Lower lobe of right lung (tissue), 2 donors: Measurements from ENCODE around the gene FAM107A. TPM values are rescaled to one million over a fixed set of nuclear protein-coding genes. Genes with fewer than 3 reads are reported as not detected.
"Not testable (repeated sequence)": the region's sequence is repeated elsewhere in the genome, so short reads cannot be mapped to it uniquely, and the experiment has no call there.

Experiments used
- ATAC-seq, 2 donors: fragments of 200-7000 bp; cut with Tn5 transposase; one replicate each; pipeline ENCODE4 v1.9.1; 2020 to 2022; ENCODE audit warnings: mild to moderate bottlenecking in 2 of 2, moderate library complexity in 2 of 2
- DNase-seq: peaks from one replicate; pipeline ENCODE4 v3.0.0-alpha.2; 2020
- H3K27ac ChIP-seq: fragments of 200-600 bp; one replicate; pipeline ENCODE4 v1.8.0; 2022
- H3K27me3 ChIP-seq: fragments of 200-600 bp; one replicate; pipeline ENCODE4 v1.8.0; 2022; ENCODE audit warnings: low read depth
- H3K36me3 ChIP-seq: fragments of 200-600 bp; one replicate; pipeline ENCODE4 v1.8.0; 2022; ENCODE audit warnings: mild to moderate bottlenecking
- H3K4me1 ChIP-seq: fragments of 200-600 bp; one replicate; pipeline ENCODE4 v1.8.0; 2022
- H3K4me3 ChIP-seq: fragments of 200-600 bp; one replicate; pipeline ENCODE4 v1.8.0; 2022; ENCODE audit warnings: mild to moderate bottlenecking
- H3K9me3 ChIP-seq: fragments of 200-600 bp; one replicate; pipeline ENCODE4 v1.8.0; 2022
- intact Hi-C: fragments of 100-400 bp; cut with DNase I; formaldehyde crosslinking; loops from one replicate; pipeline ENCODE4 v1.11.0; 2022
- total RNA-seq: library from RNA; stranded (reverse); fragmentation: NEBNext Ultra II Directional; extraction: Animal tissue kit (Norgen Biotek cat#: 25700); gene quantifications from one replicate; pipeline ENCODE4 v1.2.1, GENCODE V29; 2021
- TF ChIP-seq, protein P1 (sequence below): fragments of 200-600 bp; IDR thresholded peaks from one replicate; pipeline ENCODE4 v1.8.0; 2022; ENCODE audit warnings: antibody characterized with exemption, mild to moderate bottlenecking
- donor health status: DM: no; HTN: yes; CAD: no; lungs with severe emphysema.

Gene FAM107A
- total RNA-seq, 1 donor from 2014 or later: 74.5 TPM

DNA sequence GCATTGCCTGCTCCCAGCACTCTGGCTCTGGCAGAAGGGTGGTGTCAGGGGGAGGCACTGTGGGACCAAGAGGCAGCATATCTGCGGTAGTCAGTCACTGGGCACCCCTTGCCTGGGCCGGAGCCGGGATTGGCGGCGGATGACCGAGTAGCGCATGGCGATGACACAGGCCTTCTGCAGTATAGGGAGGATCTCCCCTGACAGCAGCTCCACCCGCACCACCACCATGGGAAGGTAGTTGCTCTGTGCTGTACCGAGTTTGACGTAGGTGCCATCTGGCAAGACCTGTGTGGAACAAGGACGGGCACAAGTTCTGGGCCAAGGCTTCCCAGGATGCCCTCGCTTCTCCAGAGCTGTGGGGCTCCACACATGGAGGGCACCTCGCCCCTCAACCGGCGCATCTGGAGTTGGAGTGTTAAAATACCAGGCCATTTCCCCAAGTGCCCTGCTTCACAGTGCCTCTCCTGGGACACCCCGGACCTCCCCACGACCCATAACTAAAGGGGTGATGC, 46.8 kb downstream of the FAM107A start:
- peaks cover 23% of the 10 kb centered on the region for H3K36me3 ChIP-seq
- H3K27me3 ChIP-seq: no peaks in the 10 kb centered on the region
- TF ChIP-seq, protein P1, sequence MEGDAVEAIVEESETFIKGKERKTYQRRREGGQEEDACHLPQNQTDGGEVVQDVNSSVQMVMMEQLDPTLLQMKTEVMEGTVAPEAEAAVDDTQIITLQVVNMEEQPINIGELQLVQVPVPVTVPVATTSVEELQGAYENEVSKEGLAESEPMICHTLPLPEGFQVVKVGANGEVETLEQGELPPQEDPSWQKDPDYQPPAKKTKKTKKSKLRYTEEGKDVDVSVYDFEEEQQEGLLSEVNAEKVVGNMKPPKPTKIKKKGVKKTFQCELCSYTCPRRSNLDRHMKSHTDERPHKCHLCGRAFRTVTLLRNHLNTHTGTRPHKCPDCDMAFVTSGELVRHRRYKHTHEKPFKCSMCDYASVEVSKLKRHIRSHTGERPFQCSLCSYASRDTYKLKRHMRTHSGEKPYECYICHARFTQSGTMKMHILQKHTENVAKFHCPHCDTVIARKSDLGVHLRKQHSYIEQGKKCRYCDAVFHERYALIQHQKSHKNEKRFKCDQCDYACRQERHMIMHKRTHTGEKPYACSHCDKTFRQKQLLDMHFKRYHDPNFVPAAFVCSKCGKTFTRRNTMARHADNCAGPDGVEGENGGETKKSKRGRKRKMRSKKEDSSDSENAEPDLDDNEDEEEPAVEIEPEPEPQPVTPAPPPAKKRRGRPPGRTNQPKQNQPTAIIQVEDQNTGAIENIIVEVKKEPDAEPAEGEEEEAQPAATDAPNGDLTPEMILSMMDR: no peak
- H3K4me3 ChIP-seq: no peak overlapping the region
- H3K9me3 ChIP-seq: no peaks in the 10 kb centered on the region
- intact Hi-C loops: no loop called here
- peaks cover 20% of the 10 kb centered on the region for H3K4me1 ChIP-seq
- no peak for DNase-seq
- ATAC-seq: no peak
- no peak overlapping the region for H3K27ac ChIP-seq

DNA sequence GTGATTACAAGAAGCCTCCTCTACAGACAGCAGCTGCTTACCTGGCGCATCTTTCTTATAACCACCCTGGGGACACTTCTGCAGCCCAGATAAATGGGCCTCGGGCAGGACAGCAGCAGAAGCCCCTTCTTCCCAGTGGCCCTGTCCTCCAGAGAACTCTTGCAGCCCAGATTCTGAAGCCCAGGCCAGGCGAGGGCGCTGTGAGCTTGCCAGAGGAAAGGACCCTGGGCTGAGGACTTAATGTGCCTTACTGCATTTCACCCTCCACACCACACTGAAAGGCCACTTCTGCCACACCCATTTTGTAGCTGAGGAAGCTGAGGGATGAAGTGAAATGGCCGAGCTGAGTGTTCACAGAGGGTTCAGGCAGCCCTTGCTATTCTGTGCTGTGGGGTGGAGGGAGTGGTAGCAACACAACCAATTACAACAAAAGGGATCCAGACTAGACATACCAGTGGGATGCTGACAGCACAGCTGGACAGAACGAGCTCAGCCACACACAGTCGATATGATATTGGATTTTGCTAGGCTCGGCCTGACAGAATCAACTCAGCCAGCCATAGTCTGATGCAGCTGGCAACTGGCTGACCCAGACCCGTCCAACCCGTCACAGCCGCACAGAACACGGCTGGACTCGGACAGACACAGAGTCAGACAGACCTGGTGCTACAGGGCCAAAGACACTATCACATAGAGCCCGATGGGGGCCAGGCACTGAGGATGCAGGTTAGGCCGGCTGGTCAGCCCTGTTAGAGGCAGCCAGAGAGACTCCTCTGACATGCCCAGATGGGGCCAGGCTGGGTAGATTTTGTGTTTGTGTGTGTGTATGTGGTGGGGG, 47.5 kb downstream of the FAM107A start:
- intact Hi-C loops: no loop called here
- Histone ChIP-seq H3K27me3 (no peaks in the 10 kb centered on the region), H3K4me1 (peaks cover 20% of the 10 kb centered on the region), H3K9me3 (no peaks in the 10 kb centered on the region), H3K36me3 (peaks cover 26% of the 10 kb centered on the region), H3K27ac (no peak overlapping the region), H3K4me3 (no peak overlapping the region)
- TF ChIP-seq, protein P1: no peak
- ATAC-seq: no peak
- DNase-seq: no peak

DNA sequence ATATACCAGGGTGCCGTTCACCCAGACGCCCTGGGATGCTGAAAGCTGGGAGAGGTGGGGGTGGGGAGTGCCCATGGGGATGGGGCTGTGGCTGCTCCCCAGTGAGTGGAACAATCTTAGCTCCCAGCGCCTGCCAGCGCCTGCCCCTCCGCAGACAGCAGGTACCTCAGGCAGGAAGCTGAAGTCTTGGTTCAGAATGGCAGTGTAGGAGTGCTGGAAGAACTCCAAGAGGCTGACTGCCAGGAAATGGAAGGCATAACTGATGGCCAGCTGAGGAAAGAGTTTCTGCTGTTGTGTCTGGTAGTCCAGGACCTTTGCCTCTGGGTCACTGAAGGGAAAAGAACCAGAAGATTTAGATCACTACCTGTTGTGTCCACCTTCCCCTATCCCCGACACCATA, 48.6 kb downstream of the FAM107A start:
- Histone ChIP-seq H3K36me3 (peaks cover 30% of the 10 kb centered on the region), H3K4me3 (no peak overlapping the region), H3K27ac (no peak overlapping the region), H3K27me3 (no peaks in the 10 kb centered on the region), H3K4me1 (peaks cover 20% of the 10 kb centered on the region), H3K9me3 (no peaks in the 10 kb centered on the region)
- ATAC-seq: peak in 1 of 2 donors; percentile 50
- TF ChIP-seq, protein P1: no peak
- intact Hi-C loops: no loop called here
- no peak for DNase-seq

DNA sequence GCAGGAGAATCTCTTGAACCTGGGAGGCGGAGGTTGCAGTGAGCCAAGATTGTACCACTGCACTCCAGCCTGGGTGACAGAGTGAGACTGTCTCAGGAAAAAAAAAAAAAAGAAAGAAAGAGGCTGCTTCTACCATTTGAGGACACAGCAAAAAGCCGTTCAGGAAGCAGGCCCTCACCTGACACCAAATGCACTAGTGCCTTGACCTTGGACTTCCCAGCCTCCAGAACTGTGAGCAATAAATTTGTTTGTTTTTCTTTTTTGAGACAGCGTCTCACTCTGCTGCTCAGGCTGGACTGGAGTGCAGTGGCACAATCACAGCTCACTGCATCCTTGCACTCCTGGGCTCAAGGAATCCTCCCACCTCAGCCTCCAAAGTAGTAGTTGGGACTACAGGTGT, 49.8 kb downstream of the FAM107A start:
- H3K4me3 ChIP-seq, H3K9me3 ChIP-seq, H3K27ac ChIP-seq, ATAC-seq, DNase-seq, intact Hi-C loops, H3K27me3 ChIP-seq: not testable (repeated sequence)
- Histone ChIP-seq H3K36me3 (peaks cover 32% of the 10 kb centered on the region), H3K4me1 (peaks cover 13% of the 10 kb centered on the region)

DNA sequence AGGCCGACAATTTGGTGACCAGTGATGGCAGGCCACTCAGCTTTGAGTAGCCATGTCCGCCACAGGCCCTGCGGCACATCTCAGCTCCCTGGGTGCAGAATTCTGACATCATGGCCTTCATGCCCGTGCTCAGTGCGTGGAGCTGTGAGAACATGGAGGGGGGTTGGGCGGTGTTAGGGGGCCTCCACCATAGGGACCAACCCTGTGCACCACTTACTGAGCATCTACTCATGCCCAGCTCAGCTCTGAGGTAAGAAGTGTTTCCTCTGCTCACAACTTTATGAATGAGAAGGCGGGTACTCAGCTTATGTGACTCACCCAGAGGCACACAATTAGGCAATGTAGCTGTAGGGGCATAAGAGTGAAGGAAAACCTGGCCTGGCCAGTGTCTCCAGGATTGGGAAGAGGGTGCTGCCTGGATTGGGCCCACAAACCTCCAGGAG, 50.7 kb downstream of the FAM107A start:
- Histone ChIP-seq H3K27me3 (no peaks in the 10 kb centered on the region), H3K9me3 (no peaks in the 10 kb centered on the region), H3K4me1 (peaks cover 12% of the 10 kb centered on the region), H3K36me3 (peaks cover 36% of the 10 kb centered on the region), H3K27ac (no peak overlapping the region), H3K4me3 (no peak overlapping the region)
- intact Hi-C loops: no loop called here
- no peak for DNase-seq
- peak; percentile 59 to 62 for ATAC-seq
- TF ChIP-seq, protein P1: no peak

DNA sequence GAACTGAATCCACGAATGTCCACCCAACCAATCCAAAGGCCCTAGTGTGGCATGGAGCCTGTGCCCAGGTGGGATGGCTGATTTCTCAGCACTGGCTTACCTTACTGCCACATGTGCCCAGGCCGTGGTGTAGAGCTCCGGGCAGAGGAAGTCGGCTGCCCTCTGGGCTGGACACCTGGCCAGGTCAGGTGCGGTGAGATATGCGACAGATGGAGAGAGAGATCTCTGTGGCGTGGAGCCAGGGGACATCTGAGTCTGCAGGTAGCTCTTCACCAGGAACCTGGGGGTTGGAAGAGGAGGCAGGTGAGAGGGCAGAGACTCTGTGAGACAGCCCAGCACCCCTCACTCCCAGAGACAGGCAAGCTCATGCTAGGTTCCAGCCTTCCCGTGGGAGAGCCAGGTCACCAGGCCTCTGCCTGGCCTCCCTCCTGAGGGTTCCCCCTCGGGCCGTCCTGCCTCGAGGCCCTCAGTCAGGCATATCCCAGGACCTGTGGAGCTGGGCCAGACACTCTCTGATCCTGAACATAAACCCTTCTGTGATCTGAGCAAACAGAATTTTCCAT, 52.8 kb downstream of the FAM107A start:
- Histone ChIP-seq H3K4me1 (peaks cover 12% of the 10 kb centered on the region), H3K27me3 (no peaks in the 10 kb centered on the region), H3K4me3 (no peak overlapping the region), H3K27ac (no peak overlapping the region), H3K9me3 (no peaks in the 10 kb centered on the region), H3K36me3 (peaks cover 33% of the 10 kb centered on the region)
- intact Hi-C loops: no loop called here
- no peak for DNase-seq
- TF ChIP-seq, protein P1: no peak
- no peak for ATAC-seq
